ENCODE measurements around the gene MYL9.

MYL9 gene

GRCh38 chr20:36582821-36583220 is 41.5 kb downstream of the MYL9 start:
- no peak for DNase-seq (ENCODE audit: low read depth)

GRCh38 chr20:36584018-36584481 is 42.7 kb downstream of the MYL9 start:
- no peak for DNase-seq (ENCODE audit: low read depth)

GRCh38 chr20:36585410-36586125 is 44.2 kb downstream of the MYL9 start:
- peak; percentile 58 for DNase-seq (ENCODE audit: low read depth)

- no peak for DNase-seq (ENCODE audit: low read depth)
Observed at GRCh38 chr20:36587388-36588070, 46.2 kb downstream of the MYL9 start.

DNA sequence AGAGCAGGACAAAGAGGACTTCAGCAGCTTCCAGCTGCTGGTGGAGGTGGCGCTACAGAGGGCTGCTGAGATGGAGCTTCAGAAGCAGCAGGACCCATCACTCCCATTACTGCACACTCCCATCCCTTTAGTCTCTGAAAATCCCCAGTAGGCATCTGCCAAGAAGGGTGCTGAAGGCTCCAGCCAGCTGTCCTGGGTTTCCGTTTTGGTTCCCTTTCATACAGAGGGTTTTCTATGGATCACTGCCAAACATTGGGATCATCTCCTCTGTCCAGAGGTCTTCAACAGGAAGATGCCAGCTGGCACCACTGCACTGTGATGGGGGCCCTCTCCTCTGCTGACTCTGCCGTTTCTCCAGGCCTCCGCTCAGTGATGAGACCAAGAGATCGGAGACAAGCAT is 50.0 kb downstream of the MYL9 start:
- no peak for DNase-seq (ENCODE audit: low read depth)

- no peak for DNase-seq (ENCODE audit: low read depth)
Observed at GRCh38 chr20:36591854-36592641, 50.7 kb downstream of the MYL9 start.

DNA sequence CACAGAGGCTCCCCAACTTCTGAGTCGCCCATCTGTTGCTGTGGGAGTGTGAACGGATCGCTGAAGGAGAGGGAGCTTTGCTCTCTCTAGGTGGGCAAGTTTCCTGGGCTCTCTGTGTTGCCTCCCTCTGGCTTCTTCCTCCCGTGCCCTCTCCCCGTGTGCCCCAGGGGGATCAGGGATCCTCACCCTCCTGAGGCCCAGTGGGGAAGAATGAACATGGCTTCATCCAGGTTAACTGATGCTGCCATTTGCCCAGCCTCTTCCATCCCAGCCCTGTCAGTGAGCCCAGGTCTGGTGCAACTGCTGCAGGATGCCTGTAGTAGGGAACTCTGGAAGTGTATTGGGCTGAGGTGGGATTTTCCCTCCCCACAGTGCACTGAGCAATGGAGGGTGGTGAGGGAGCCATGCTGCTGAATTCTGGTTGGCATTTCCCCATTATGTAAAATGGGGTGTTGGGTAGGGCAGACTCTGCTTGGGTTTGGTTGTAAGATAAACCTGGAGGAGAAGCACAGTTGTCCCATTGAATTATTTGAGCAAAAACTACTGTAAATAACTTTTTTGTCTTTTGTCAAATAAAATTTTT is 52.1 kb downstream of the MYL9 start:
- no peak for DNase-seq (ENCODE audit: low read depth)

- no peak for DNase-seq (ENCODE audit: low read depth)
Observed at GRCh38 chr20:36599912-36600345, 58.6 kb downstream of the MYL9 start.

Measured in GM04503 (cell line).